NCI-H1105 treated with DMSO at 0.1 percent for 48 hours (cell line): ENCODE measurements around the gene GRID1.

Source experiments
- DNase-seq: peaks from one replicate; lab custom pipeline; 2025; lab: John Stamatoyannopoulos, UW

GRID1 gene

DNA sequence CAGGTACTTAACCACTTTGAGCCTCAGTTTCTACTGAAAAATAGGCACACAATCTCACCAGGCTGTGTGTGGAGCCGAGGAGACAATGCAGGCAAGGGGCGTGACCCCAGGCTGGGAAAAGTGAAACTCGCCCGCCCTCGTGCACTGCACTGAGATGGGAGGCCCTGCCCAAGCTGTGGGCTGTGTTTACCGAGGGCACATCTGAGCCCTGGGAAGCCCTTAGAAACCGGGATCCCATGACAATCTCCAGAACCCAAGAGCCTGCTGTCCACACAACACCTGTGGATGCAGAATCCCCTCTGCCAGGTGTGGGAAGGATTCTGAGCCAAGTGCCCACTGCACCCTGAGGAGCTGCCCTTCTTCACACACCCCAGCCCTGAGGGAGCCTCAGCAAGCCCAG, 198.3 kb downstream of the GRID1 start:
- DNase-seq, result no peak

DNA sequence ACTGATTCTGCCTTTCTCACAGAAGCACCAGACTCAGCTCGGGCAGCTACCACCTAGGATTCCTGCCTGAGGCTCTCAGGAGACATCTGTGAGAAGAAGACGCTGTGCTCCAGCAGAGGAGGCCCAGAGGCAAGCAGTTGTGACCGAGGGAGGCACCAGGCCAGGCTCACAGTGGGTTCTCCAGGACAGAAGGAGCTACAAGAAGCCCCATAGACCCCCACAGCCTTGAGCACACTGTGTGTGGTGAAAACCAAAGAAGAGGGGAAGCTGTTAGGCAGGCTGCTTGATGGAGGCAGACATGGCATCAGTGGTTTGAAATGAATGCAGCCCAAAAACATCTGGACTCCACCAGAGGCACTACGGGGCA, 198.8 kb downstream of the GRID1 start:
- DNase-seq, result no peak

DNA sequence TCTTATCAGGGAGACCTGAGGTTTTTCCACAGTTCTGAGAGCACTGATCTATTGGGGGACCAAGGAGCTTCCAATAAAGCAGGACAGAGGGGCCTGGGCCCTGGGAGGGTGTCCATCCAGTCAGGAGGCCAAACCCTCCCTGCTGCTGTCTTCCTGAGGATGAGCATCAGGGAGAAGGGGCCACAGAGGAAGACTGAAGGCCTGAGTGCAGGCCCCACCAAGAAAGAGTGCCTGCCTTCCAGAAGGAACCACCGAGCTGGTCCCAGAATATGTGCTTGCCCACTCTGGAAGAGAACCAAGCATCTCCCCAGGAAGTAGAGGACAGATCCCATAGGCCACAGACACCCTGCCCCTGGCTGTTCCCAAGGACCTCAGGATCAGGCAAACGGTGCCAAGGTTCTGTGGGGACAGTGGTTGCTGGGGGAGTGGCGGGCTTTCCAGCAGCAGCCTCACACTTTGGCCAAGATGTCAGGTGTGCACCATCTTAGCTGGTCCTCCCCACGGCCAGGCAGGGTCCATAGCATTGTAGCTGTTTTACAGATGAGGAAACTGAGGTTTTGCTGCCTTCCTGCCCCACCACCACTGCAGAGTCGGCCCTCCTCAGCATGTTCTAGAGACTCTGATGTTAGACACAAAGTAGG, 199.4 kb downstream of the GRID1 start:
- no peak for DNase-seq

DNA sequence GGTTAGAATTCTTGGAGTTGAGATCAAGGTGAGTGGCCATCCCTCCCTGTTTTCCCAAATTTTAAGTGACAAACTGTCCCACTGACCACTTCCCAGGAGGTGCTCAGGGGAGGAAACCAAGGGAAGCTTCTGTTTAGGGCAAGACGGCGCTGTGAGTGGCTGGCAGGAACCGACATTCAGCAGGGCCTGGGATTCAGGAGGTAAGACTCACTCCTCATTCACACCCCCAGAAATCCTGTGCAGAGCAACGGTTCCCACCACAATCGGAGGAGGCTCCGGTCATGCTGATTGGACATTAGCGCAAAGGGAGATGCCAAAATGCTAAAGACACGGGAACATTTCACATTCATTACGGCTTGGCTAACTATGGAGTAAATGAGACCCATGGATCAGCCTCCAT, 200.9 kb downstream of the GRID1 start:
- no peak for DNase-seq

DNA sequence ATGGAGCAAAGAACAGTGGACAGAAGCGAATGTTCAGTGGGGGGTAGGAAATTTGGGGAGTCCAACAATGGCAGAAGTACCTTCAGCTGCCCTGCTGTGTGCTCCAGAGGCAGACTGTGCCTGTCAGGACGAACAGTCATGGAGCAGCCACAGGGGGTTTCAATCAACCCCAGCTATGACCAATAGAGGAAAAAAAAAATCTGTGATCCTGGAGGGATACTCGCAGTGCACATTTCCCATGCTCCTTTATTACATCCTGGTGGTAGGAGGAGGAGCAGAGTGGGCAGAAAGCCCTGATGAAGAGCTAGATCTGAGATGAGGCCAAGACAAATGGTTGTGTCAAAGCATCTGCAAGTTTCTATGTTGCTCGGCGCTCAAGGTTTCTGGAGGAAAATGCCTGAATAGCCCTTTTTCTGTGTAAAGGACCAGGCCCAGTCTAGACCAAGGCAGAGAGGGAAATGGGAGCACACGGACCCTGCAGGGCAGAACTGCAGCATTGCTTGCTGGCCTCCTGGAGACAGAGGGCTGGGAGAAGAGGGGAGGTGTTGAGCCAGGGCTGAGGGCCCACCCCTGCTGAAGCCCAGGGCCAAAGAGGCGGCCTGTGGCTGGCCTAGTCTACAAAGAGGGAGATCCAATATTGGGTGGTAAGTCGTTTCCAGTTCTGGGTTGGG, 201.5 kb downstream of the GRID1 start:
- DNase-seq, result no peak

DNA sequence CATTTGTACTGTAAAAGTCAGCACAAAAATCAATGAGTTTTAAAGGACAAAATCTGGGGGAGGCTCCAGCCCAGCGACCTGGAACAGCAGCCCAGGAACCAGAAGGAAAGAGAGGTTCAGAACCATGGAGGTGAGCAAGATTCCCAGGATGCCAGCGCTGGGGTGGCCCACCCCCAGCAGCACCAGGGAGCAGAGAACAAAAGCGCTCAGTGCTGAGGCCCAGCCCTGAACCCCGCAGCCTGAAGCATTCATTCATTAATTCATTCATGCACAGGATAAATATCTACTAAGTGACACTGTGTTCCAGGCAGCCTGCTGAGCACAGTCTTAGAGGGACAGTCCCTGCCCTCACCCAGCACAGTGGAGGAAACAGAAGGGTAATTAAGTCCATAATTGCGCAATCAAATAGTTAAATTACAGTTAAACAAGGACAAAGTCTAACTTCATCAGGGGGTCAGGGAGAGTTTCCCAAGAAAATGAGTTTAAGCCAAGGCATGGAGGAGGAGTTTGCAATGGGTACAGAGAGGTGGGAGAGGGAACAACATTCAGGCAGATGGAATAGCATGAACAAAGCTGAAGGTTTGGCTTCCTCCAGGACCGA, 202.3 kb downstream of the GRID1 start:
- no peak for DNase-seq

DNA sequence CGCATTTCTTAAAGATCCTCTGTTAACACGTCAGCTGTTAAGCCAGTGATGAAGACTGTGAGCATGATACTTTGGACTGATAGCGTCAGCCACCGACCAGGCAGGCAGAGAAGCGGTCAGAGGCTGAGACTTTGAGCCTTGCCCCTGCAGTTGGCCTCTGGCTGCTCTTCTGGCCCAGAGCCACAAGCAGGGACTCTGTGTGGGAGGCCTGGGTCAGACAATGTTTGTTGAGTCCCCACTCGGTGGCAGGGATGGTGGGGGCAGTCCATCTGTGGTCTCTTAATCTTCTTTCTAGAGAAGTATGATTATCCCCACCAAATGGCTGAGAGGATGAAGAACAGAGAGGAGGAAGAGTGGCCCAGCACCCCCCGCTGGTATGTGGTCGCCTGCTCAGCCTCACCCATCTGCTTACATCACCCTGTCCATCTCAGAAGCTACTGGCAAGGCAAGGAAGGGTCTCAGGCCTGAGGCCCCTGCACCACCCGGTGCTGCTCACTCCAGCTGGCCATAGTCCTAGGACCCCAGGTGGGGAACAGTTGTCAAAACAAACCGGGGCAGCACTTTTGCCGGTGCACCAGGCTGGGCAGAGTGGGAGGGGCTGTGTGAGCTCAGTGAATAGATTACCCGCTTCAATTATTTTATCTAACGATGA, 202.9 kb downstream of the GRID1 start:
- no peak for DNase-seq

DNA sequence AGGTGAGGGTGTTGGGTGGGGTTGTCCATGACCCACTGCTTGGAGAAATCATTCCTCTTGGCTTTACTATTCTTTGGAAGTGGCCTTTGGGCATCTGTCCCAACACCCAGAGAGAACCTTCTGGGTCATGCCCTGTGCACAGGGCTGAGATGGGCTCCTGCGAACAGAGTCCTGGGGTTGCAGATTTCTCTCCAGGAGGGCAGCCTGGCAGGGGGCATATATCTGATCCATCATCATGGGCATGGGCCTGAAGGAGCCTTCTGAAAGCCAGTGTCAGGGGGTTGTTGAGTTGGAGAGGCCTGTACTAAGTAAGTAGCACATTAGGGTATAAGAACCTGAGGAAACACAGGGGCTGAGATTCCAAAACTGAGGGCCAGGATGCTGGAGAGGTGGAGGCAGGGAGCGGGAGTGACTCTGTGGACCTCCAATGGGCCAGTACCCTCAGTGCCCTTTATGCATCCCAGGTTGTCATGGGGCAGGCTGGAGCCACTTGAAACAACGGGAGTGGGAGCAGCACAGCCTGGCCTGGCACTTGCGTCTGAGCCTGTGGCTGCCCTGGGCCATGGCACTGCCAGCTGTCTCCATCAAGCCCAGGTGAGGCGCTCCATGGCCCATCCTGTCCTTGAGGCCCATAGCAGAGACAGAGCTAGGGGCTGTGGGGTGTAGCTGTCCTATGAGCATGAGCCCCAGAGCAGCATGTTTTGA, 203.7 kb downstream of the GRID1 start:
- DNase-seq, result no peak

DNA sequence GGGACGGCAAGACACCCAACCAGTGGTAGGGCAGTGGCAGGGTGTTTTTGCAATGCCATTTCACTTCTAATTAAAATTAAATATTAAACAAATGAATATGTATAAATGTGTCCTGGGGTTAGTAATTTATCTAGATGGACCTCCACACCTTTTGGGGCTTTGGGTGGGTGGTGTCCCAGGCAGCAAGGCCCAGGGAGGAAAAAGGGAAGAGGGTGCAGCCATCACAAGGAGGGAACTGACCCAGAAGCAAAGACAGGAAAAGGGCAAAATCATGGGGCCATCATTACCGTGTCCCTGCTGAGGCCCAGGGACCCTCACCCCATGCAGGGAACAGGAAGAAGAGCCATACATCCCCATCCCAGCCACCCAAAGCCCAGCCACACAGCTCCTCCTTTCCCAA, 204.6 kb downstream of the GRID1 start:
- DNase-seq, result no peak

DNA sequence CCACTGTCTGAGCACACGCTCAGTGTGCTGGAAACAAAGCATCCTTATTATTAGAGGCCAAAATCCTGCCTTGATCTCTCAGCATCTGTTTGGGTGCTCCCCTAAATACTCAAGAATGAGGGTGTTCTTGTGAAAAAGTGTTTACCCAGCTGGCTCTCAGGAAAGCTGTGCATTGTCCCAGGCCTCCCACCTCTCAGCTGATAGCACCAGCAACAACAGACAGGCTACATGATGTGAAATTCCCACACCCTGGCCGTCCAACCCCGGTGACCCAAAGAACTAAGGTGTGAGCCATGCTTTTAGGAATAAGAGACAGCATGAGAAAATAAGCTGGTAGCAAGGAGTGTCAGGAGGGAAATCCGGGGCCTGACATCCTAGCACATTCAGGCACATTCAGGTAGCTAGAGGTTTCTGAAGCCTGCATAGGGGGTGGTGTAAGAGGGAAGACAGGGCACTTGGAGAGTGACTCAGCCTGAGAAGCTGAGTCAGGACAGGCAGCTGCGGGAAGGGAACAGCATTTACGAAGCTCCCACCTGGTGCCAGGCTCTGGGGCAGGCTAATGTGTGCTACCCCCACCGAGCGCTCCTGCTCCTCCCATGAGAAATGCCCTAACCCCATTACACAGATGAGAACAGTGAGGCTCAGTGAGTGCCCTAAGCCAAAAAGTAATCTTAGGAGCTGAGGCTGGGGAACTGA, 205.6 kb downstream of the GRID1 start:
- DNase-seq, result no peak

DNA sequence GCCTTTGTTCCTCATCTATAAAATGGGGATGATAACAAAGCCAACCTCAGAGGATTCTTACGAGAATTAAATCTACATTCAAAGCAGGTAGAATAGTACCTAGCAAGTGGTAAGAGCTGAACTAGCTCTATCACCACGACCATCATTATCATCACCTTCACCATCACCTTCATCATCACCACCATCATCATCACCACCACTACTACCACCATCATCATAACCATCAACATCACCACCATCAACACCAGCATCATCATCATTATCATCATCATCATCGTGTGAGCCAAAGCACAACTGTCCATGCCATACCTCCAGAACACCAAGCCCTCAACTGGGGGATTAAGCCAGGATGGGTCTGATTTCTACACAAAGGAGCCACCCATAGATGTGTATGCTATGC, 206.8 kb downstream of the GRID1 start:
- no peak for DNase-seq

DNA sequence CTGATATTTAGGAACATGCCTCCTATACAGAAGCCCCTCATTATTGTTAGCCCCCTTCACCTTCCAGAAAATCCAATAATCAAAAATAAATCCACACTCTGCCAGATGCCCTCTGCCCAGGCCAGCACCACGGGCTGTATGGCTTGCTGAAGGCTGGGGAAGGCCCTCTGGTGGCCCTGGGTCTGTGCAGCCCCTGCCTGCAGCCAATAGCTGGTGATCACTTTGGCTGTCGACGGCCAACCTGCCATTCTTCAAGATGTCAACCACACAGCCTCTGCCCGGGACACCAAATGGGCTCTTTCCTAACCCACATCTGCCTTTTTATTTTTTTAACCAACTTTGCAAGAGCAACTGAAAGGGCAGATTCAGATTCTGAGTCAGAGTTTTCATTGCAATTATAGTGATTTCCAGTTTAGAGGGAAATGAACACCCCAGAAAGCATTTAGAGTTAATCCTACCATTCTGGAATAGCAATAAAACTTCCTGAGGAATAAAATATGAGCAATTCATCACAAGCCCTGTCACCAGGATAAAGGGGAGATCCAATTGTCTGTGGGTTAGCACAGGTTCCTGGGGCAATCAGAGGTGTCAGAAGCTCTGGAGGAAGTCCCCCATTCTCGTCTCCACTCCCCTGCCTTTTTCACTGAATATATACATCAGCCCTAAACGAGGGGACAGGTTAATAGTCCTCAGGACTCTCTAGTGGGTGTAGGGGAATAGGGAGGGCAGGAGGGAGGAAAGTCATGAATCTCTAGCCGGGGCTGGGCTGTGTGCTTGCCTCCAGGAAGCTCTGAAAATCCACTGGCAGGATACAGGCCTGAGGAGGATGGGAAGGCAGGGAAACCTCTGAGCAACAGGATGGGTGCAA, 211.3 kb downstream of the GRID1 start:
- no peak for DNase-seq

DNA sequence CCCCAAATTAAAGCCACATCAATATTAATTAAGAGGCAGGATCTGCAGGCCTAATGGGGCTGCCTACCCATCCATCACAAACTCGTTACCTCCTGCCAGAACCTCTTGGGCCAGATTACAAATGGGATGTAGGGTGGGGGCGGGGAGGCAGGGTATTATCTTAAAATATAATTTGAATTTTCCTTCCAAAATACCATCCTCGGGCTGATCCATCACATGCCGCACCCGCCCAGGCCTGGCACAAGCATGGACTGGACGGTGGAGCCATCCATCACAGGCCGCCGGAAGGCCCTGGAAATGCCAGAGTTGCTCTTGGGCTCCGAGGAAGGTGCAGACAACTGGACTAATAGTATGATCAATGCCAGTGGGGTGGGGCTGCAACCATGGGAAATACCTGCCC, 212.8 kb downstream of the GRID1 start:
- no peak for DNase-seq

DNA sequence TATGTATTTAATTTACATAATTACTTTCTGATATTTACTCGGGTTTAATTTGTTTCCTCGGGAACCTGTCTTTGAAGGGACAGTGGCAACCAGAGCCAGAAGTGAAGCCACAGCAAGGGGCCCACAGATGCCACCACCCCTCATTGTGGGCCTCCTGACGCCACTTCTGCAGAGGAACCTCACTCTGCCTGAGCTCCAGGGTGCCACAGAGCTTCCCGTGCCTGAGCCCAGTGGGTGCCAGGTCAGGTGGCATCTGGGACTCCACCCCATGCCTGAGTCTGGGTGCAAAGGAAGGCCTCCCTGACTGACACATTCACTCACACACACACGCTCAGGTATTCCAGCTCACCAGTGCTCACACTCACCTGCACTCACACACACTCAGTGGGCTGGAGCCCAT, 213.7 kb downstream of the GRID1 start:
- DNase-seq, result no peak

DNA sequence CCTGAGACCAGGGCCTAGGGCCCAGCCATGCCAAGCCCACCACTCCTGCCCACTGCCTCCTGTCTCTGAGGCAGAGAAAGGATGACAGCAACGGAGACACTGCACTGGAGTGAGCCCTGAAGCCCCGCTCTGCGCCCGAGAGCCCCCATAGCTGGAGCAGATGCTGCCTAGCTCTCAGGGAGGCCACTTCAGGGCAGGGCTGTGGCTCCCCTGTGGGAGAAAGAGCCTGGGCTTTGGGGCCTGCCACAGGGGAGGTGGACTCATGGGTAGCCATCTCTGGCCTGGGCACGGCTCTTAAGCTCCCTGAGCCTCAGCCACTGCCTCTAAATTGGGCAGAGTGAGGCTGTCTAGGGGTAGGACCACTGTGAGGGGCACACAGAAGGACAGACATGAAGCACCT, 214.2 kb downstream of the GRID1 start:
- DNase-seq, result no peak

DNA sequence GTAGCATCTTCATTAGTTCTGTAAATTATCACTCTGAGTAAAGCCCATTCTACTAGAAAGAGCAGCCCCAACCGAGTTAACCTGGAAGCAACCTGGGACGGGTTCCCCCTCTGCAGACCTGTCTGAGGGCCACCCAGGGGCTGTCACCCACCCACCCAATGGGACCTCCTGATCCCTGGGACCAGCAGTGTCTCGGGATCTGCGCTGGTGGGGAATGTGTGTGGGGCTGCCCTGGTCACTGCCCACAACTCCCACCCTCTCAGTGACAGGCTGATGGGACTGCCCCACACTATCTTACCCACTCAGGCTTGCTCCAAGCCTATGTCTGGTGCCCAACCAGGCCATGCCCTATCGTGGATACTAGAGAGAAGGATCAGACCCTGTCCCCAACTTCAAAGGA, 215.0 kb downstream of the GRID1 start:
- DNase-seq, result no peak

DNA sequence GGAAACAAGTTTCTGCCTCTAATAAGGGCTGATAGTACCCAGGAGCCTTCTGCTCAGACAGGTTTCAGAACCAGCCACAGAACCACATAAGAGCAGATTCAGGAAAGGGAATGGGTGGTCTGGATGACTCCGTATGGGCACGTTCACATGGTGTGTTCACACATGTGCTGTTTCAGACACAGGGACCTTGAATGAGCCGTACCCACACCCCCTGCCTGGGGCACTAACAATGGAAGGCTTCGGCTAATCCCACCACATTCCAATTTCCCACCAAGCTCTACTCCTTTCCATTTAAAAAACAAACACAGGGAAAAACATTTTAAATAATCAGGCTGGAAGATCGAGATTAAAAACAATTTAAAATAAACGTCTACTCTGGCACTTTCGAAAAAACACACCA, 217.3 kb downstream of the GRID1 start:
- no peak for DNase-seq

DNA sequence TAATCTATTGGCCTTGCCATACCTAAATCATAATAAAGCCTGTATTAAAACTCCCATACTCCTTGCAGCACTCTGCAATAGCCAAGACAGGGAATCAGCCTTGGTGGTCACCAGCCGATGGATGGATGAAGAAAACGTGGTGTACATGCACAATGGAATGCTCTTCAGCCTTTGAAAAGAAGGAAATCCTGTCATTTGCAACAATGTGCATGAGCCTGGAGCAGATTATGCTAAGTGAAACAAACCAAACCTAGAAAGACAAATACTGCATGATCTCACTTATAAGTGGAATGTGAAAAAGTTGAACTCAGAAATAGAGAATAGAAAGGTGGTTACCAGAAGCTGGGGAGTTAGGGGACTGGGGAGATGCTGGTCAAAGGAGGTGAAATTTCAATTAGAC, 218.5 kb downstream of the GRID1 start:
- no peak for DNase-seq

DNA sequence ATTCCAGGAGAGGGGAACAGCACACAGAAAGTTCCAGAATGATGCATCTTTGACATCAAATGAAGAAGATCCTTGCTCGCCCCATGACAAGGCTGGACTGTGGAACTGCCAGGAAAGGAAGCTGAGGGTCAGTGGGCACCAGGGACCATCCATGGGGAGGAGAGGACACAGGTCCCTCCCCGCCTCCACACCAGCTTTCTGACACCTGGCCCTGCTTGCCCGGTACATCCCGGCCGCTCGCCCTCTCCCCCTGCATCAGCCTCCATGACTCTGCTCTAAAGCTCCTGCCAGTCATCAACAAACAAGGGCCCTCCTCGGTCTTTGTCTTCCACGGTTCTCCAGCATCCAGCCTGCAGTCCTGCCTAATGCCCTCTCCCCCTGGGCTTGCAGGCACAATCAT, 222.3 kb downstream of the GRID1 start:
- DNase-seq, result no peak

DNA sequence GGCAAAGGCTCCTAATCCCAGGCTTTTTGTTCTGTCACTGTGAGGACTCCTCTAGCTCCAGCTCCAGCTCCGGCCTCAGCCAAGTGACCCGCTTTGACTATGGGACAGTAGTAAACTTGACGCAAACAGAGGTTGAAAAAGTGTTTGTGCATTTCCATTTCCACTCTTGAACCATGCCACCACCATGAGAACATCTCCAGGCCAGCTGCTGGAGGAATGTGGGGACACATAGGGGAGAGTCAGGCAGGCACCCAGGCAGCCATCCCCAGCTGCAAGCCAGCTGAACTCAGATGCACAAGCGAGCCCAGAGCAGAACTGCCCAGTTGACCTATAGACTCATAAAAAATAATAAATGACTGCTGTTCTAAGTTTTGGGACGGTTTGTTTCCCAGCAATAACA, 224.7 kb downstream of the GRID1 start:
- DNase-seq, result no peak

DNA sequence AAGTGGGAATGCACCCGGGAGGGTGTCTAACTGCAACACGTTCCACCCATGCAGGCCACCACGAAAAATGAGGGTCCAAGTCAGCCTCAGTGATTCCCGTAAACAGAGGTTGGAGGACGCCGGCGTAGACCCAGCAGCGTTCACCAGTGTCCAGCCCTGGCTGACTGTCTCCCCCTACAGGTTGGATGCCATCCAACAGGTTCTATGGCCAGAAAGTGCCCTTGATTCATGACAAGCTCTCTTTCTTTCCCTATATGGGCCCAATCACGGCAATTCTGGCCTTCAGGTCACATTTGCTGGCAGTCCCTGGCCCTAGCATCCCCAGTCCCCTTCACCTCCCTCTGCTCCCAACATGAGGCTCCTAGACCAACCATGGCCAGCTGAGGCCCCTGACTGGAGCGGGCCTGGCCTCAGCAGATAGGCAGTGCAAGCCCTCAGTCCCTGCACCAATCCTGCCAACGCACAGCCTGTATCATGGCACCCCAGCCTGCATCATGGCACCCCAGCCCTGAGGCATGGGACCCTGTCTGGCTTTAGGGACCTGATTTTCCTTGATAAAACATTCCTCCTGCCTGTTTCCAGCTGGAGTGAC, 227.4 kb downstream of the GRID1 start:
- DNase-seq, result no peak
